ENCODE data around the gene SLC10A2.

SLC10A2 gene

DNA sequence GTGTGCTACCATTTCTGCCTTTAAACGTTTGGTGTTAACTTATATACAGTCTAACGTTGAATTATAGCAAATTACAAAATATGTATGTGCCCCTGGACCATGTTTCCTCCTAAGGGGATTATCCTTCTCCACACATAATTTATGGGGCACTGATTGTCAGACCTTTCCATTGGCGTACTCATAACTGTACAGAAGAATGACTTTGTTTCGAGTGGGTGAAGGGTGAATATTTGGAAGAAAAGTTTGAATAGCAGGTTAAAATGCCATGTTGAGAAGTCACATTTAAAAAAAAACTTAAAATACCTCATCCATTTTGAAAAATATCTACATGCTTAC is 58.8 kb downstream of the SLC10A2 start:
- in situ Hi-C loops (cut with HindIII; ENCODE audit: low pct_ligation_motif_present, low sequenced_read_pairs), result no loop called here
- no peaks in the 10 kb centered on the region for H3K36me3 ChIP-seq (replicated peaks)
- no peak overlapping the region for H3K4me3 ChIP-seq (ENCODE audit: low read depth, low read length)
- no peaks in the 10 kb centered on the region for H3K27me3 ChIP-seq (replicated peaks)
- H3K27ac ChIP-seq, result no peak overlapping the region
- TF ChIP-seq, protein P1, sequence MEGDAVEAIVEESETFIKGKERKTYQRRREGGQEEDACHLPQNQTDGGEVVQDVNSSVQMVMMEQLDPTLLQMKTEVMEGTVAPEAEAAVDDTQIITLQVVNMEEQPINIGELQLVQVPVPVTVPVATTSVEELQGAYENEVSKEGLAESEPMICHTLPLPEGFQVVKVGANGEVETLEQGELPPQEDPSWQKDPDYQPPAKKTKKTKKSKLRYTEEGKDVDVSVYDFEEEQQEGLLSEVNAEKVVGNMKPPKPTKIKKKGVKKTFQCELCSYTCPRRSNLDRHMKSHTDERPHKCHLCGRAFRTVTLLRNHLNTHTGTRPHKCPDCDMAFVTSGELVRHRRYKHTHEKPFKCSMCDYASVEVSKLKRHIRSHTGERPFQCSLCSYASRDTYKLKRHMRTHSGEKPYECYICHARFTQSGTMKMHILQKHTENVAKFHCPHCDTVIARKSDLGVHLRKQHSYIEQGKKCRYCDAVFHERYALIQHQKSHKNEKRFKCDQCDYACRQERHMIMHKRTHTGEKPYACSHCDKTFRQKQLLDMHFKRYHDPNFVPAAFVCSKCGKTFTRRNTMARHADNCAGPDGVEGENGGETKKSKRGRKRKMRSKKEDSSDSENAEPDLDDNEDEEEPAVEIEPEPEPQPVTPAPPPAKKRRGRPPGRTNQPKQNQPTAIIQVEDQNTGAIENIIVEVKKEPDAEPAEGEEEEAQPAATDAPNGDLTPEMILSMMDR (IDR thresholded peaks at IDR 0.05; ENCODE audit: low read depth, low read length, missing control alignments), result no peak
- DNase-seq, result no peak

GRCh38 chr13:103006641-103007426 is 59.4 kb downstream of the SLC10A2 start:
- Histone ChIP-seq H3K4me3 (ENCODE audit: low read depth, low read length) (no peak overlapping the region), H3K36me3 (replicated peaks) (no peaks in the 10 kb centered on the region), H3K27me3 (replicated peaks) (no peaks in the 10 kb centered on the region), H3K27ac (no peak overlapping the region)
- in situ Hi-C loops (cut with HindIII; ENCODE audit: low pct_ligation_motif_present, low sequenced_read_pairs), result no loop called here
- no peak for DNase-seq
- TF ChIP-seq, protein P1 (IDR thresholded peaks at IDR 0.05; ENCODE audit: low read depth, low read length, missing control alignments), result no peak

DNA sequence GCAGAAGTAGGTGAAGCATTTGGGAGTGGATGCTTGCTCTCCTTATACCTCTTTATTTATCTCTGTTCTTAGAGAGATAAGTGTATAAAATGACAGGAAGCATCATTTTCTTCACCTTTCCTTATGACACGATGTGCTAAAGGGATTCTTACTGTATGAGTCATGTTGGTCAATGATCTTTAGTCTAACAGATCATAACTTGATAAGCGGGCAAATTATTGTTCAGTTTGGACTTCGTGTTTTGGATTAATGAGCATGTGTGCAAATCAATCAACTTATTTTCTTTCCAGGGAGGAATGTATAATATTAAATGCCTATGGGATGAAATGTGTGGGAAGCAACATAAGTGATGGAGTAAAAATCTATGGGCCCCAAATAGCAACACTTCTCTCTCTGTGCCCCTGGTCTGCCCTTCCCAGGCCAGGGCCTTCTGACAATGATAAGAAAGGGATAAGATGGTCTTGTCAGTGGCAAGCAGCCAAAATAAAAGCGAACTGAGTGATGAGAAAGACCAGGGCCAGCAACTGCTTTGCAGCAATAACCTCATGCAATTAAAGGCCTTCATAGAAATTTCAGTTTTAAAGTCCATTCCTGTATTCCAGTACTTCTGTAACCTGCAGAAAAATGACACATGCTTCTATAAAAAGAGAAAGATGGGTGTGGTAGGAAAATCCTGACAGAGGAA is 61.4 kb downstream of the SLC10A2 start:
- H3K27me3 ChIP-seq (replicated peaks), result no peaks in the 10 kb centered on the region
- TF ChIP-seq, protein P1 (IDR thresholded peaks at IDR 0.05; ENCODE audit: low read depth, low read length, missing control alignments), result no peak
- no peaks in the 10 kb centered on the region for H3K36me3 ChIP-seq (replicated peaks)
- no peak overlapping the region for H3K27ac ChIP-seq
- no peak overlapping the region for H3K4me3 ChIP-seq (ENCODE audit: low read depth, low read length)
- in situ Hi-C loops (cut with HindIII; ENCODE audit: low pct_ligation_motif_present, low sequenced_read_pairs), result no loop called here
- DNase-seq, result no peak

DNA sequence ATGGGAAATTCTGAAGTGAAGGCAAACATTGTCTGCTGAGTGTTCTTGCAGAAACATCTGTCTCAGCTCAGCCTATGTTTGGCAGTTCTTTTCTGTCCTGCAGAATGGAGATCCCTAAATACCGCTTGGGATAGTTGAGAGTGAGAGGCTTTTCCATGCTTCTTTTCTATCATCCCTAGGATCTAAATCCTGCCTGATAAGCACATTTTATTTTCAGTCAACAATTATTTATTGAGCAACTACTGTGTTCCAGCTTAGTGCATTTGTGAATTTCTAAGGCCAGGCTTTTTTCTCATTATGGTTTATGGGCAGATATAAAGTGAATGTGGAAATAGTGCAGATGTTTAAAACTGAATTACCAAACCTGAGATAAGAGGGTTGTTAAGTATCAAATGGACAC is 62.6 kb downstream of the SLC10A2 start:
- in situ Hi-C loops (cut with HindIII; ENCODE audit: low pct_ligation_motif_present, low sequenced_read_pairs), result no loop called here
- Histone ChIP-seq H3K27ac (no peak overlapping the region), H3K4me3 (ENCODE audit: low read depth, low read length) (no peak overlapping the region), H3K36me3 (replicated peaks) (no peaks in the 10 kb centered on the region), H3K27me3 (replicated peaks) (no peaks in the 10 kb centered on the region)
- DNase-seq, result no peak
- TF ChIP-seq, protein P1 (IDR thresholded peaks at IDR 0.05; ENCODE audit: low read depth, low read length, missing control alignments), result no peak

DNA sequence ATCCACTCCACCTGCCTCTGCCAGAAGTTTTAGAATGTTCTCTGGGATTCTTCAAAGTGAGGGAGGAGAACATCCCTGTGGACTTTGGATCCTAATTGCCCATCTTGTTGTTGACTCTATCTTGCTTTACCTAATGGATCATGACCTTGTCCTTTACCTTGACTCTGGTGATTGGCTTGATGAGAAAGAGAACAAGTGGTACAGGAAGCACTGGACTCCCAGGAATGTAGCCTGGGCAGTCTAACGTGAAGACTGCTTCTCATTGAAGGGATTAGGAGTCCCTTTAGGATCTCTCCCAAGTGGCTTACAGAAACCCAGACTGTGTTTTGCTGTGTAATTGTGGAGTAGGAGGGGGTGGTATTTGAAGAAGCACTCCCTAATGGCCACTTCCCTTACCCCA is 63.9 kb downstream of the SLC10A2 start:
- no peak for DNase-seq
- H3K27me3 ChIP-seq (replicated peaks), result no peaks in the 10 kb centered on the region
- in situ Hi-C loops (cut with HindIII; ENCODE audit: low pct_ligation_motif_present, low sequenced_read_pairs), result no loop called here
- H3K4me3 ChIP-seq (ENCODE audit: low read depth, low read length), result no peak overlapping the region
- no peak overlapping the region for H3K27ac ChIP-seq
- TF ChIP-seq, protein P1 (IDR thresholded peaks at IDR 0.05; ENCODE audit: low read depth, low read length, missing control alignments), result no peak
- H3K36me3 ChIP-seq (replicated peaks), result no peaks in the 10 kb centered on the region

Measured in brain microvascular endothelial cell (primary cell).